GM12892 (cell line): ENCODE measurements around the gene PHTF1.
"Not testable (repeated sequence)": the region's sequence is repeated elsewhere in the genome, so short reads cannot be mapped to it uniquely, and the experiment has no call there.

Experiments used
- DNase-seq: peaks from one replicate; pipeline ENCODE4 v3.0.0; 2011; ENCODE audit not compliant: insufficient read length
- FAIRE-seq: peaks from 2 replicates; lab custom pipeline; 2011; peaks lifted over from hg19 to GRCh38; lab: Jason Lieb, UNC
- POLR2A ChIP-seq: IDR thresholded peaks from 2 replicates; pipeline ENCODE4 v1.6.1; 2011; ENCODE audit warnings: low read depth, low read length, control low read depth
- POLR2AphosphoS5 ChIP-seq: IDR thresholded peaks from 2 replicates; pipeline ENCODE4 v1.6.1; 2011; ENCODE audit warnings: low read depth, low read length, control low read depth
- TAF1 ChIP-seq: IDR thresholded peaks from 2 replicates; pipeline ENCODE4 v1.6.1; 2011; ENCODE audit warnings: low read depth, mild to moderate bottlenecking, control low read depth, low read length, borderline replicate concordance

The PHTF1 gene

GRCh38 chr1:113747376-113747775 is 11.9 kb downstream of the PHTF1 start:
- DNase-seq (no peak), FAIRE-seq (no peak)
- no peak for TF ChIP-seq POLR2AphosphoS5
- no peak for TF ChIP-seq POLR2A
- no peak for TF ChIP-seq TAF1

GRCh38 chr1:113745425-113745824 is 13.9 kb downstream of the PHTF1 start:
- no peak for FAIRE-seq
- TF ChIP-seq TAF1: no peak
- DNase-seq: no peak

GRCh38 chr1:113744114-113744513 is 15.2 kb downstream of the PHTF1 start:
- no peak for DNase-seq
- no peak for FAIRE-seq
- no peak for TF ChIP-seq POLR2AphosphoS5
- no peak for TF ChIP-seq POLR2A
- TF ChIP-seq TAF1: no peak

- no peak for DNase-seq
- TF ChIP-seq POLR2AphosphoS5 (no peak), POLR2A (no peak), TAF1 (no peak)
- no peak for FAIRE-seq
These were observed 16.8 kb downstream of the PHTF1 start for GRCh38 chr1:113742515-113742914.

- FAIRE-seq: no peak
- DNase-seq: no peak
- TF ChIP-seq POLR2A (no peak), TAF1 (no peak), POLR2AphosphoS5 (no peak)
These were observed 24.8 kb downstream of the PHTF1 start for GRCh38 chr1:113734357-113735055.

GRCh38 chr1:113732802-113733201 is 26.5 kb downstream of the PHTF1 start:
- TF ChIP-seq TAF1 (no peak), POLR2A (no peak), POLR2AphosphoS5 (no peak)
- FAIRE-seq (no peak), DNase-seq (no peak)

- FAIRE-seq: no peak
- no peak for TF ChIP-seq POLR2AphosphoS5
- no peak for TF ChIP-seq POLR2A
- TF ChIP-seq TAF1: no peak
- DNase-seq: no peak
These were observed 38.3 kb downstream of the PHTF1 start for GRCh38 chr1:113721010-113721409.

GRCh38 chr1:113718621-113719020 is 40.7 kb downstream of the PHTF1 start:
- FAIRE-seq, DNase-seq: not testable (repeated sequence)

GRCh38 chr1:113717506-113717905 is 41.8 kb downstream of the PHTF1 start:
- FAIRE-seq, DNase-seq: not testable (repeated sequence)

- no peak for TF ChIP-seq POLR2AphosphoS5
- no peak for TF ChIP-seq POLR2A
- no peak for TF ChIP-seq TAF1
- DNase-seq: no peak
- FAIRE-seq: no peak
These were observed 44.5 kb downstream of the PHTF1 start for GRCh38 chr1:113714606-113715269.

- FAIRE-seq: no peak
- no peak for DNase-seq
- no peak for TF ChIP-seq POLR2AphosphoS5
- no peak for TF ChIP-seq POLR2A
- TF ChIP-seq TAF1: no peak
These were observed 57.9 kb downstream of the PHTF1 start for GRCh38 chr1:113701429-113701828.

GRCh38 chr1:113694910-113695309 is 64.4 kb downstream of the PHTF1 start:
- TF ChIP-seq POLR2AphosphoS5 (no peak), POLR2A (no peak), TAF1 (no peak)
- DNase-seq (no peak), FAIRE-seq (no peak)
